Esophagus squamous epithelium (tissue), 5 donors: ENCODE results near the gene EIPR1. TPM values are rescaled to one million over a fixed set of nuclear protein-coding genes. Genes with fewer than 3 reads are reported as not detected.

ENCODE experiments used
- DNase-seq: peaks from one replicate; lab custom pipeline; 2025; lab: John Stamatoyannopoulos, UW
- H3K27ac ChIP-seq, 4 donors: fragments of 200-600 bp; sonication (generic); one replicate each; pipeline ENCODE4 v1.5.1; 2016 to 2019; ENCODE audit warnings: mild to moderate bottlenecking in 1 of 4
- H3K27me3 ChIP-seq, 4 donors: fragments of 200-600 bp; sonication (generic); 1 replicate in 3 of 4; 2 replicates in 1 of 4; pipeline versions ENCODE4 v1.5.1 to v1.6.0; 2017 to 2021; ENCODE audit warnings: antibody characterized with exemption in 1 of 4
- H3K36me3 ChIP-seq, 3 donors: fragments of 200-600 bp; sonication (generic); one replicate each; pipeline ENCODE4 v1.5.1; 2016 to 2019
- H3K4me1 ChIP-seq, 3 donors: fragments of 200-600 bp; sonication (generic); one replicate each; pipeline ENCODE4 v1.5.1; 2017 to 2019
- H3K4me3 ChIP-seq, 4 donors: fragments of 200-600 bp; sonication (generic); 1 replicate in 3 of 4; 2 replicates in 1 of 4; pipeline ENCODE4 v1.5.1; 2016 to 2019; ENCODE audit warnings: mild to moderate bottlenecking in 2 of 4, moderate library complexity in 1 of 4
- H3K9me3 ChIP-seq, 3 donors: fragments of 200-600 bp; sonication (generic); one replicate each; pipeline ENCODE4 v1.5.1; 2016 to 2019
- POLR2A ChIP-seq, 4 donors: fragments of 450-650 bp; IDR thresholded peaks; one replicate each; pipeline ENCODE4 v1.6.1; 2017; ENCODE audit warnings: antibody characterized with exemption in 4 of 4, mild to moderate bottlenecking in 4 of 4, moderate library complexity in 3 of 4
- WGBS, 2 donors: methylation state at CpG; one replicate each; pipeline ENCODE4 v1.1.5; 2018; 5-methylcytosine and 5-hydroxymethylcytosine counted together
- intact Hi-C: fragments of 100-400 bp; cut with DNase I; formaldehyde crosslinking; loops from one replicate; pipeline ENCODE4 v1.15.0; 2022
- total RNA-seq, 4 donors: library from RNA; depleted of rRNA; stranded (reverse); fragments of >200 nt; gene quantifications; one replicate each; pipeline ENCODE4 v1.1.0, GENCODE V29; 2016
- TF ChIP-seq, protein P1 (sequence below), 6 experiments: fragments of 450-650 bp in 4 of 6; fragments of 200-600 bp in 2 of 6; sonication (generic) in 2 of 6; IDR thresholded peaks; one replicate each; pipeline ENCODE4 v1.5.1; 2016 to 2019; ENCODE audit warnings: antibody characterized with exemption in 6 of 6, mild to moderate bottlenecking in 4 of 6, moderate library complexity in 4 of 6
- donor health status: DM: yes; HTN: yes; CAD: no.

EIPR1 gene
- total RNA-seq, 4 donors from 2014 or later, result 27.3 to 50.6 (median 31.9) TPM

DNA sequence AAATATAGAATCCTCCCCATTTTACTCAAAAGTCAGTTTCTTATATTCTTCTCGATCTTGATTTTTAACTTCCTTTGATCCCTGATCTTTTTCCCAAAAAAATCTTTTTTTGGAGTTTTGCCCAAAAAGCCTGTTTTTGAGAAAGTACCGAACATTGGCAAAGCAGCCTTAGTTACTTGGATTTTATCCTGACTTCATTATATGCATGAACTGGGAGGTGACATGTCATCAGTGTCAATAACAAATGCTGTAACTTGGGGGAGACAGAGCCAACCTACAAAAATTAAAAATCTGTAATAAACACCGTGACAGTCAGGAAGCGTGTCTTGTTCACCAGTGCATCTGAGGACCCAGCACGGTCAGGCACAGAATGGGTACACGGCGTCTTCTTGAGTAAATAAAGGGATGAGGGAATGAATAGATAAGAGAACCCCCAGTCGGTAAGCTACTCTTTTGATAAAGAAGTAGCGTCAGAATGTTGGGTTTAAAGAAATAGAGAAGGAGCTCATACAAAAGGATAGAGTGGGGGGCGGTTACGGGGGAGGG lies 26.8 kb upstream of the EIPR1 start:
- no peak for DNase-seq
- H3K9me3 ChIP-seq, result no peaks in the 10 kb centered on the region
- no peak overlapping the region for H3K4me3 ChIP-seq
- peaks cover 0 to 61% (median 0%) of the 10 kb centered on the region in 3 donors for H3K36me3 ChIP-seq
- TF ChIP-seq, protein P1, sequence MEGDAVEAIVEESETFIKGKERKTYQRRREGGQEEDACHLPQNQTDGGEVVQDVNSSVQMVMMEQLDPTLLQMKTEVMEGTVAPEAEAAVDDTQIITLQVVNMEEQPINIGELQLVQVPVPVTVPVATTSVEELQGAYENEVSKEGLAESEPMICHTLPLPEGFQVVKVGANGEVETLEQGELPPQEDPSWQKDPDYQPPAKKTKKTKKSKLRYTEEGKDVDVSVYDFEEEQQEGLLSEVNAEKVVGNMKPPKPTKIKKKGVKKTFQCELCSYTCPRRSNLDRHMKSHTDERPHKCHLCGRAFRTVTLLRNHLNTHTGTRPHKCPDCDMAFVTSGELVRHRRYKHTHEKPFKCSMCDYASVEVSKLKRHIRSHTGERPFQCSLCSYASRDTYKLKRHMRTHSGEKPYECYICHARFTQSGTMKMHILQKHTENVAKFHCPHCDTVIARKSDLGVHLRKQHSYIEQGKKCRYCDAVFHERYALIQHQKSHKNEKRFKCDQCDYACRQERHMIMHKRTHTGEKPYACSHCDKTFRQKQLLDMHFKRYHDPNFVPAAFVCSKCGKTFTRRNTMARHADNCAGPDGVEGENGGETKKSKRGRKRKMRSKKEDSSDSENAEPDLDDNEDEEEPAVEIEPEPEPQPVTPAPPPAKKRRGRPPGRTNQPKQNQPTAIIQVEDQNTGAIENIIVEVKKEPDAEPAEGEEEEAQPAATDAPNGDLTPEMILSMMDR (IDR thresholded peaks at IDR 0.05), result no peak
- no peak for TF ChIP-seq POLR2A (IDR thresholded peaks at IDR 0.05)
- peaks cover 0 to 52% (median 22%) of the 10 kb centered on the region in 3 donors for H3K4me1 ChIP-seq
- peak overlapping the region in 1 of 4 donors; percentile 17 for H3K27ac ChIP-seq
- intact Hi-C loops, result no loop called here
- no peaks in the 10 kb centered on the region for H3K27me3 ChIP-seq
- 80 to 84% methylated on average over 11 of the region's 11 CpGs for WGBS, 2 donors

DNA sequence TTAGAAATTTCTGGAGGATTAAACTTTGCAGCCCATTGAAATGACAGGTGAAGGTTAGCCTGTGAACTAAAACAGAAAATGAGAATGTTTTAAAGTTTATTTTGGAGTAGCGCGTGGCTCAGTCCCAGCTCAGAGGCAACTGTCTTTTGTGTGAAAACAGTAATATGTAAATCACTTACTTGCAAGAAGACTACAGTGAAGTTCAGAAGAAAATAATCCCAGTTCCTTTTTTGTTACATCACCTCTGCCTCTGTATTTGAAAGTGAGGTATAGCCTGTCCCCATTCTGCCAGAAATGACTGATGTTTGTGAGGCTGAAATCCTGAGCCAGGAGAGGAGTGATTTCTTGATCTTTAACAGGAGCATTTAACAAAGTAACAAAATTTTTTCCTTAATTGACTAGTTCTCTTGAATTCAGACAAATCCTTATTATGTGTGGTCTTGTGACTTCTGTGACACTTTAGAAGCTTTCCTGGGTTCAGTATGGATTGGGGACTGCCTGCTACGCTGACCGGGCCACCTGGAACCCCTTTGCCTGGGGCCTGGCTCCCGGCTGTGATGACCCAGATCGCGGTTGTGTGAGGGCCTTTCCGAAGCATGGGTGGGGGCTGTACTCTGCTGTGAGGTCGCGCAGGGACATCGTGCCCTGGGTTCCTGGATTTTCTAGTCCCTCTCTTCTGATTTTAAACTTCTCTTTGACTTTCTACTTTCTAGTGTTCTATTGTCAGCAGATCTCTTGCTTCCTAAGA lies 26.1 kb upstream of the EIPR1 start:
- no peak for DNase-seq
- no peaks in the 10 kb centered on the region for H3K27me3 ChIP-seq
- TF ChIP-seq POLR2A (IDR thresholded peaks at IDR 0.05), result no peak
- TF ChIP-seq, protein P1 (IDR thresholded peaks at IDR 0.05), result no peak
- peaks cover 0 to 54% (median 22%) of the 10 kb centered on the region in 3 donors for H3K4me1 ChIP-seq
- H3K9me3 ChIP-seq, result no peaks in the 10 kb centered on the region
- no peak overlapping the region for H3K27ac ChIP-seq
- intact Hi-C loops, result no loop called here
- H3K4me3 ChIP-seq, result no peak overlapping the region
- WGBS, 2 donors, result 86 to 93% methylated on average over 10 to 11 of the region's 11 CpGs
- peaks cover 0 to 61% (median 0%) of the 10 kb centered on the region in 3 donors for H3K36me3 ChIP-seq

GRCh38 chr2:3399829-3400228 lies 22.2 kb upstream of the EIPR1 start:
- H3K4me1 ChIP-seq, result peaks cover 0 to 30% (median 0%) of the 10 kb centered on the region in 3 donors
- WGBS, 2 donors, result 47 to 62% methylated on average over 5 to 6 of the region's 9 CpGs
- no peaks in the 10 kb centered on the region for H3K27me3 ChIP-seq
- DNase-seq, result no peak
- H3K9me3 ChIP-seq, result peaks cover 0 to 22% (median 18%) of the 10 kb centered on the region in 3 donors
- no peak overlapping the region for H3K4me3 ChIP-seq
- H3K36me3 ChIP-seq, result peaks cover 0 to 85% (median 0%) of the 10 kb centered on the region in 3 donors
- intact Hi-C loops, result no loop called here
- TF ChIP-seq POLR2A (IDR thresholded peaks at IDR 0.05), result no peak
- TF ChIP-seq, protein P1 (IDR thresholded peaks at IDR 0.05), result no peak
- no peak overlapping the region for H3K27ac ChIP-seq

DNA sequence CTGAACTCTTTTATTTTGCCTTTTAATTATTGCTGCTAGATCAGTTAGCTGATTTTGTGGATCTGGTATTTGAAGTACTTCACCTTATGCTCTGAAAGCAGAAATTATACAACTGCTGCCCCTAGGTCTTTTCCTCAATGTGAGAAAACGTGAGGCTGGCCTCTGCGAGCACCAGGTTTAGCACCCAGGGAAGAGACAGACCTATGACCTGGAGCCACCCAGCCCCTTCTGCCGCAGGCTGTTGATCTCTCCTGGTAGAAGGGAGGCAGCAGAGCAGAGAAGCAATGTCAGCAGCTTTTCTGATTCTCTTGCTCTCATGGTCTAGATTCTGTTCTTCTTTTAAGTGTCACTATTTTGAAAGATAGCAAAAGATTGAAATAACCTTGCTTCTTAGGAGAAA lies 21.8 kb upstream of the EIPR1 start:
- H3K27ac ChIP-seq, result no peak overlapping the region
- no peak overlapping the region for H3K4me3 ChIP-seq
- TF ChIP-seq POLR2A (IDR thresholded peaks at IDR 0.05), result no peak
- TF ChIP-seq, protein P1 (IDR thresholded peaks at IDR 0.05), result no peak
- peaks cover 0 to 89% (median 0%) of the 10 kb centered on the region in 3 donors for H3K36me3 ChIP-seq
- 73 to 97% methylated on average over 3 of the region's 3 CpGs for WGBS, 2 donors
- DNase-seq, result no peak
- H3K4me1 ChIP-seq, result peaks cover 0 to 26% (median 0%) of the 10 kb centered on the region in 3 donors
- H3K9me3 ChIP-seq, result peaks cover 0 to 22% (median 18%) of the 10 kb centered on the region in 3 donors
- H3K27me3 ChIP-seq, result no peaks in the 10 kb centered on the region
- intact Hi-C loops, result no loop called here

- Histone ChIP-seq H3K27ac (no peak overlapping the region), H3K27me3 (no peaks in the 10 kb centered on the region), H3K4me1 (peaks cover 0 to 21% (median 0%) of the 10 kb centered on the region in 3 donors), H3K9me3 (peaks cover 0 to 22% (median 18%) of the 10 kb centered on the region in 3 donors), H3K36me3 (peaks cover 0 to 92% (median 0%) of the 10 kb centered on the region in 3 donors), H3K4me3 (no peak overlapping the region)
- DNase-seq, result no peak
- intact Hi-C loops, result no loop called here
- 80 to 83% methylated on average over 2 to 5 of the region's 5 CpGs for WGBS, 2 donors
- TF ChIP-seq, protein P1 (IDR thresholded peaks at IDR 0.05), result no peak
- no peak for TF ChIP-seq POLR2A (IDR thresholded peaks at IDR 0.05)
Observed at GRCh38 chr2:3398857-3399256, 21.2 kb upstream of the EIPR1 start.
